Astrocyte (in vitro differentiated cells and primary cell): ENCODE measurements around the gene CNTLN. TPM values are rescaled to one million over a fixed set of nuclear protein-coding genes. Genes with fewer than 3 reads are reported as not detected.
"Not testable (repeated sequence)": the region's sequence is repeated elsewhere in the genome, so short reads cannot be mapped to it uniquely, and the experiment has no call there.

ENCODE experiments used
- DNase-seq: peaks from one replicate; pipeline ENCODE4 v3.0.0-alpha.2; 2010; ENCODE audit warnings: low read depth
- FAIRE-seq: peaks from 2 replicates; lab custom pipeline; 2011; peaks lifted over from hg19 to GRCh38; lab: Jason Lieb, UNC
- H2AFZ ChIP-seq: 2 replicates; pipeline ENCODE4 v1.6.0; 2012; ENCODE audit warnings: low read depth, low read length, inconsistent platforms
- H3K27ac ChIP-seq: 2 replicates; pipeline ENCODE4 v1.5.1; 2011; ENCODE audit warnings: low read depth, low read length, inconsistent platforms
- H3K27me3 ChIP-seq: 2 replicates; pipeline ENCODE4 v1.6.0; 2011; ENCODE audit warnings: low read length, inconsistent platforms; ENCODE audit not compliant: insufficient read depth
- H3K36me3 ChIP-seq: 2 replicates; pipeline ENCODE4 v1.5.1; 2011; ENCODE audit warnings: low read length, inconsistent platforms; ENCODE audit not compliant: insufficient read depth
- H3K4me1 ChIP-seq: 2 replicates; pipeline ENCODE4 v1.5.1; 2011; ENCODE audit warnings: low read length, inconsistent platforms; ENCODE audit not compliant: insufficient read depth
- H3K4me2 ChIP-seq: 2 replicates; pipeline ENCODE4 v1.6.0; 2012; ENCODE audit warnings: low read length, inconsistent platforms
- H3K4me3 ChIP-seq: 2 replicates; pipeline ENCODE4 v1.5.1; 2011; ENCODE audit warnings: low read depth, mild to moderate bottlenecking, low read length, inconsistent platforms; ENCODE audit not compliant: insufficient read depth
- H3K79me2 ChIP-seq: 2 replicates; pipeline ENCODE4 v1.6.0; 2012; ENCODE audit warnings: mild to moderate bottlenecking, low read length, inconsistent platforms; ENCODE audit not compliant: insufficient read depth
- H3K9ac ChIP-seq: 2 replicates; pipeline ENCODE4 v1.6.0; 2012; ENCODE audit warnings: mild to moderate bottlenecking, low read length, inconsistent platforms
- H3K9me3 ChIP-seq: 2 replicates; pipeline ENCODE4 v1.5.1; 2012; ENCODE audit warnings: low read depth, mild to moderate bottlenecking, low read length, inconsistent platforms; ENCODE audit not compliant: insufficient read depth
- H4K20me1 ChIP-seq: 2 replicates; pipeline ENCODE4 v1.6.0; 2012; ENCODE audit warnings: low read length, inconsistent platforms; ENCODE audit not compliant: insufficient read depth
- H3K27ac Mint-ChIP-seq: one replicate; pipeline ENCODE4 v1.8.0; 2021; ENCODE audit warnings: mild to moderate bottlenecking, mixed read lengths; ENCODE audit not compliant: unreplicated experiment
- H3K27me3 Mint-ChIP-seq: one replicate; pipeline ENCODE4 v1.8.0; 2021; ENCODE audit warnings: low read depth, mixed read lengths; ENCODE audit not compliant: unreplicated experiment
- H3K36me3 Mint-ChIP-seq: one replicate; pipeline ENCODE4 v1.8.0; 2021; ENCODE audit warnings: low read depth, mixed read lengths; ENCODE audit not compliant: unreplicated experiment
- H3K4me1 Mint-ChIP-seq: one replicate; pipeline ENCODE4 v1.8.0; 2021; ENCODE audit warnings: low read depth, mixed read lengths; ENCODE audit not compliant: unreplicated experiment
- H3K4me3 Mint-ChIP-seq: one replicate; pipeline ENCODE4 v1.8.0; 2021; ENCODE audit warnings: mild to moderate bottlenecking, moderate library complexity, mixed read lengths; ENCODE audit not compliant: unreplicated experiment
- H3K9me3 Mint-ChIP-seq: one replicate; pipeline ENCODE4 v1.8.0; 2021; ENCODE audit warnings: mild to moderate bottlenecking, mixed read lengths; ENCODE audit not compliant: unreplicated experiment
- EZH2 ChIP-seq: IDR thresholded peaks from 2 replicates; pipeline ENCODE4 v1.6.1; 2012; ENCODE audit warnings: mild to moderate bottlenecking, low read length, inconsistent platforms; ENCODE audit not compliant: insufficient read depth
- total RNA-seq: library from RNA; stranded (reverse); gene quantifications from 2 replicates; pipeline ENCODE4 v1.2.1, GENCODE V29; 2021
- TF ChIP-seq, protein P1 (sequence below): IDR thresholded peaks from 2 replicates; pipeline ENCODE4 v1.5.1; 2011; ENCODE audit warnings: low read depth, mild to moderate bottlenecking, inconsistent platforms, low read length, moderate library complexity; ENCODE audit not compliant: insufficient read depth

Gene CNTLN
- total RNA-seq, 1 donor from 2014 or later: 4.4 TPM

DNA sequence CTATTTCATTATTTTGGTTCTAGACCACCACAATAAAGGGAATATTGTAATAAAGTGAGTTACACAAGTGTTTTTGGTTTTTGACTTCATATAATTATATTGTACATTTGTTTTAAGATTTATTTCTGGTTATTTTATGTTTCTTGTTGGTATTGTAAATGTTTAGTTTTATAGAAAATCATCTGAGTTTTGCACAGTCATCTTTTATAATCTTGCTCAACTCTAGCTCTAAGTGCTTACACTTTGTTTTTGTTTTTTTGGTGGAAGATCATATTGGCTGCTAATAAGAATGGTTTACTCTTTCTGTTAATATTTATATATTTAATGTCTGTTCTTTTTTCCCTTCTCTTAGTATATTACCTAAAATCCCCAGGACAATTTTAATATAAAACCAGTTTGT lies 135.0 kb downstream of the CNTLN start:
- peaks cover 2% of the 10 kb centered on the region for H3K36me3 Mint-ChIP-seq

DNA sequence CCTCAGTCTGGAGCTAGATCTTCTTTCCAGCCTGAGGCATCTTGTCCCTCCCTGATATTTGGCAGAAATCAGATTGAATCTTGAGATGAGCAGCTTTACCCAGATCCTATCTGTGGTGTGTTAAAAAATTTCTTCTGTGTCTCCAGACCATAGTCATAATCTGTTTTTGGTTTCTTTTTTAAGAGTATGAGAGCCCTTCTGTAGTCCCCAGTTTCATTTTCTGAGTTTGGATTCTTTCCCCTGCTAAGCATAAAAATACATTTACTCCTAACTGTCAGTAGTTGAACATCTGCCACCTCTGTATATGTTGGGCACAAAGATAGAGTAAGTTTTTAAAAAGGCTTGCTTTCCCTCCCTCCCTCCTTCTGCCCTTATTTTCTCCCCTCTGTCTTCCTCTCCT lies 137.7 kb downstream of the CNTLN start:
- no peak for FAIRE-seq
- no peak for DNase-seq
- Histone ChIP-seq H3K79me2 (no peaks in the 10 kb centered on the region), H2AFZ (no peak overlapping the region), H3K27ac (no peak overlapping the region), H3K4me1 (no peaks in the 10 kb centered on the region), H4K20me1 (no peaks in the 10 kb centered on the region), H3K9me3 (no peaks in the 10 kb centered on the region), H3K4me3 (no peak overlapping the region), H3K4me2 (no peak overlapping the region), H3K36me3 (no peaks in the 10 kb centered on the region), H3K27me3 (no peaks in the 10 kb centered on the region), H3K9ac (no peak overlapping the region)
- H3K4me1 Mint-ChIP-seq: no peaks in the 10 kb centered on the region
- peaks cover 2% of the 10 kb centered on the region for H3K36me3 Mint-ChIP-seq
- H3K27ac Mint-ChIP-seq: no peak overlapping the region
- no peak for TF ChIP-seq EZH2
- TF ChIP-seq, protein P1, sequence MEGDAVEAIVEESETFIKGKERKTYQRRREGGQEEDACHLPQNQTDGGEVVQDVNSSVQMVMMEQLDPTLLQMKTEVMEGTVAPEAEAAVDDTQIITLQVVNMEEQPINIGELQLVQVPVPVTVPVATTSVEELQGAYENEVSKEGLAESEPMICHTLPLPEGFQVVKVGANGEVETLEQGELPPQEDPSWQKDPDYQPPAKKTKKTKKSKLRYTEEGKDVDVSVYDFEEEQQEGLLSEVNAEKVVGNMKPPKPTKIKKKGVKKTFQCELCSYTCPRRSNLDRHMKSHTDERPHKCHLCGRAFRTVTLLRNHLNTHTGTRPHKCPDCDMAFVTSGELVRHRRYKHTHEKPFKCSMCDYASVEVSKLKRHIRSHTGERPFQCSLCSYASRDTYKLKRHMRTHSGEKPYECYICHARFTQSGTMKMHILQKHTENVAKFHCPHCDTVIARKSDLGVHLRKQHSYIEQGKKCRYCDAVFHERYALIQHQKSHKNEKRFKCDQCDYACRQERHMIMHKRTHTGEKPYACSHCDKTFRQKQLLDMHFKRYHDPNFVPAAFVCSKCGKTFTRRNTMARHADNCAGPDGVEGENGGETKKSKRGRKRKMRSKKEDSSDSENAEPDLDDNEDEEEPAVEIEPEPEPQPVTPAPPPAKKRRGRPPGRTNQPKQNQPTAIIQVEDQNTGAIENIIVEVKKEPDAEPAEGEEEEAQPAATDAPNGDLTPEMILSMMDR: no peak
- H3K4me3 Mint-ChIP-seq: no peak overlapping the region
- no peaks in the 10 kb centered on the region for H3K27me3 Mint-ChIP-seq
- peaks cover 2% of the 10 kb centered on the region for H3K9me3 Mint-ChIP-seq

More for the DNA sequence above, 135.0 kb downstream of the CNTLN start:
- Histone ChIP-seq H3K9me3 (no peaks in the 10 kb centered on the region), H3K27me3 (no peaks in the 10 kb centered on the region), H3K36me3 (no peaks in the 10 kb centered on the region), H4K20me1 (no peaks in the 10 kb centered on the region), H3K4me3 (no peak overlapping the region), H3K27ac (no peak overlapping the region), H3K9ac (no peak overlapping the region), H3K4me2 (no peak overlapping the region), H3K4me1 (no peaks in the 10 kb centered on the region), H3K79me2 (no peaks in the 10 kb centered on the region), H2AFZ (no peak overlapping the region)
- H3K27me3 Mint-ChIP-seq: no peaks in the 10 kb centered on the region
- DNase-seq: no peak
- TF ChIP-seq, protein P1: no peak
- TF ChIP-seq EZH2: no peak
- no peak overlapping the region for H3K4me3 Mint-ChIP-seq
- FAIRE-seq: no peak
- H3K27ac Mint-ChIP-seq: no peak overlapping the region
- H3K4me1 Mint-ChIP-seq: no peaks in the 10 kb centered on the region
- peaks cover 2% of the 10 kb centered on the region for H3K9me3 Mint-ChIP-seq

DNA sequence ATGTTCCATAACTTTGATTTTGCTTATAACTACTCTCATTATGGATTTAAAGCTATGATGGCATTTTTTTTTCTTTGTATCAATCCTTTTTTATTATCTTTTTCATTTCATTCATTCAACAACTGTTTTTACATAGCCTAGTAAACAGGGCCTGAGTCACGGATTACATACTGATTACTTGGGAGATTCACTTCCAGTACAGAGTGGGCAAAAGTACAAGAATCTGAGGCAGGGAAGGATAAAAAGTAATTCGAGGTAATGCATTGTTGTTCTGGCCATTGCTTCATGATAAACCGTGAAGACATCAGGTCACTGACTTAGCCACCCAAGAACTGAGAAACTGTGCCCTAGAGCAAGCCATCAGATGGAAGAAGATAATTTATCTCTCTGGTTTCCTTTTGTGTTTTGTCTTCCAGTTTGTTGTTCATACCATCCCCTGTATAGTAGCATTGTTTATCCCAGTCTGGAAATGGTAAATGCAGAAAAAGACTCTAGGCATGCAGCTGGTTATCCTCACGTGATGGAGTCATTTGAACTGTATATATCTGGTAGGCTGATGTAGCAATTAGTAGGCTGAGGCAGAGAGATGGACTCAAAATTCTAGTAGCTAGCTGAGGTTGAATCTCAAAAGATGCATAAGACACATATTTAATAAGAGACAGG lies 145.6 kb downstream of the CNTLN start:
- H3K36me3 ChIP-seq: no peaks in the 10 kb centered on the region
- no peak overlapping the region for H3K27ac ChIP-seq
- Mint-ChIP-seq H3K9me3 (peaks cover 2% of the 10 kb centered on the region), H3K27me3 (no peaks in the 10 kb centered on the region), H3K4me3 (no peak overlapping the region), H3K4me1 (no peaks in the 10 kb centered on the region), H3K36me3 (peaks cover 3% of the 10 kb centered on the region), H3K27ac (no peak overlapping the region)
- H2AFZ ChIP-seq: no peak overlapping the region
- H3K79me2 ChIP-seq: no peaks in the 10 kb centered on the region
- H3K4me1 ChIP-seq: no peaks in the 10 kb centered on the region
- peak; percentile 43 for DNase-seq
- no peak for FAIRE-seq
- no peaks in the 10 kb centered on the region for H3K9me3 ChIP-seq
- no peak overlapping the region for H3K9ac ChIP-seq
- no peaks in the 10 kb centered on the region for H4K20me1 ChIP-seq
- H3K27me3 ChIP-seq: no peaks in the 10 kb centered on the region
- H3K4me3 ChIP-seq: no peak overlapping the region
- TF ChIP-seq, protein P1: no peak
- no peak for TF ChIP-seq EZH2
- H3K4me2 ChIP-seq: no peak overlapping the region

DNA sequence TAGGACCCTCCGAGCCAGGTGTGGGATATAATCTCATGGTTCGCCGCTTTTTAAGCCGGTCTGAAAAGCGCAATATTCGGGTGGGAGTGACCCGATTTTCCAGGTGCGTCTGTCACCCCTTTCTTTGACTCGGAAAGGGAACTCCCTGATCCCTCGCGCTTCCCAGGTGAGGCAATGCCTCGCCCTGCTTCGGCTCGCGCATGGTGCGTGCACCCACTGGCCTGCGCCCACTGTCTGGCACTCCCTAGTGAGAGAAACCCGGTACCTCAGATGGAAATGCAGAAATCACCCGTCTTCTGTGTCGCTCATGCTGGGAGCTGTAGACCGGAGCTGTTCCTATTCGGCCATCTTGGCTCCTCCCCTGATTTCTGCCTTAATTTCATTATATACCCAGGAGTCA lies 155.8 kb downstream of the CNTLN start:
- not testable (repeated sequence) for H3K27ac ChIP-seq, H3K79me2 ChIP-seq, FAIRE-seq, H3K27me3 ChIP-seq, H3K36me3 ChIP-seq, DNase-seq, H3K9me3 ChIP-seq, H3K27ac Mint-ChIP-seq, H3K9me3 Mint-ChIP-seq, H4K20me1 ChIP-seq, H3K4me1 ChIP-seq, H3K27me3 Mint-ChIP-seq, H3K4me2 ChIP-seq, H2AFZ ChIP-seq, H3K36me3 Mint-ChIP-seq, H3K4me3 Mint-ChIP-seq, H3K9ac ChIP-seq, H3K4me3 ChIP-seq
- H3K4me1 Mint-ChIP-seq: peaks cover 18% of the 10 kb centered on the region
